GM12878 (cell line): Measurements from ENCODE around the gene MEIOC. TPM values are rescaled to one million over a fixed set of nuclear protein-coding genes. Genes with fewer than 3 reads are reported as not detected.

ENCODE experiments used
- ATAC-seq: fragments of 200-7000 bp; cut with Tn5 transposase; 3 replicates; pipeline ENCODE4 v1.9.1; 2020; ENCODE audit warnings: mild to moderate bottlenecking, moderate library complexity
- BruUV-seq: library from RNA; stranded (reverse); fragments of 400-500 nt; replicated peaks from 2 replicates; lab custom pipeline; 2021; lab: Mats Ljungman, UMichigan
- CTCF ChIA-PET: fragments of 300-600 bp; sonication (Branson Sonifier 250); formaldehyde crosslinking; extraction: SDS; loops from one replicate; lab custom pipeline; 2021; ENCODE audit warnings: inconsistent platforms; lab: Yijun Ruan, JAX
- POLR2A ChIA-PET: fragments of 350-600 bp; formaldehyde crosslinking; extraction: SDS; loops from one replicate; lab custom pipeline; 2021; ENCODE audit warnings: inconsistent platforms; lab: Charles Lee
- RAD21 ChIA-PET: fragments of 300-600 bp; sonication (Branson Sonifier 250); formaldehyde crosslinking; loops from one replicate; lab custom pipeline; 2023; ENCODE audit warnings: antibody characterized with exemption; ENCODE audit not compliant: unreplicated experiment; lab: Charles Lee
- SMC1A ChIA-PET: fragments of 300-600 bp; sonication (Branson Sonifier 250); formaldehyde crosslinking; loops from one replicate; lab custom pipeline; 2023; ENCODE audit not compliant: unreplicated experiment, uncharacterized antibody; lab: Charles Lee
- DNase-seq: peaks from one replicate; pipeline ENCODE4 v3.0.0-alpha.2; 2011; ENCODE audit warnings: low read depth, low spot score
- FAIRE-seq: peaks from 3 replicates; lab custom pipeline; 2011; peaks lifted over from hg19 to GRCh38; lab: Jason Lieb, UNC
- H2AFZ ChIP-seq: 2 replicates; pipeline ENCODE4 v1.6.0; 2011; ENCODE audit warnings: low read depth, low read length, control low read depth; ENCODE audit not compliant: control insufficient read depth
- H3K27ac ChIP-seq: 2 replicates; pipeline ENCODE4 v1.5.1; 2011; ENCODE audit warnings: control low read depth; ENCODE audit not compliant: control insufficient read depth, insufficient read depth
- H3K27me3 ChIP-seq, 2 experiments: replicated peaks in 1 of 2; 2 replicates each; pipeline versions ENCODE4 v1.6.0 to v1.6.1; 2011; ENCODE audit warnings: low read length in 1 of 2; ENCODE audit not compliant: control insufficient read depth in 2 of 2, insufficient read depth in 2 of 2
- H3K36me3 ChIP-seq, 2 experiments: 2 replicates each; pipeline ENCODE4 v1.5.1; 2011; ENCODE audit warnings: low read length in 1 of 2; ENCODE audit not compliant: control insufficient read depth in 2 of 2, insufficient read depth in 2 of 2
- H3K4me1 ChIP-seq: 2 replicates; pipeline ENCODE4 v1.6.1; 2011; ENCODE audit warnings: mild to moderate bottlenecking, low read length, moderate library complexity, mixed read lengths; ENCODE audit not compliant: control insufficient read depth, insufficient read depth
- H3K4me2 ChIP-seq: 2 replicates; pipeline ENCODE4 v1.6.0; 2011; ENCODE audit warnings: control low read depth; ENCODE audit not compliant: control insufficient read depth, insufficient read depth
- H3K4me3 ChIP-seq: fragments of 200-600 bp; sonication (generic); 2 replicates; pipeline ENCODE4 v1.5.1; 2016
- H3K79me2 ChIP-seq: 2 replicates; pipeline ENCODE4 v1.6.0; 2011; ENCODE audit warnings: low read length; ENCODE audit not compliant: control insufficient read depth, insufficient read depth
- H3K9ac ChIP-seq: 2 replicates; pipeline ENCODE4 v1.8.0; 2011; ENCODE audit warnings: low read length, control low read depth, mixed read lengths; ENCODE audit not compliant: control insufficient read depth, insufficient read depth
- H3K9me3 ChIP-seq: replicated peaks from 3 replicates; pipeline ENCODE4 v1.5.1; 2011; ENCODE audit warnings: mild to moderate bottlenecking, low read length; ENCODE audit not compliant: control insufficient read depth, insufficient read depth
- H4K20me1 ChIP-seq: 2 replicates; pipeline ENCODE4 v1.6.0; 2011; ENCODE audit not compliant: control insufficient read depth, insufficient read depth
- CHD4 ChIP-seq: fragments of 200-600 bp; sonication (generic); IDR thresholded peaks from 2 replicates; pipeline ENCODE4 v1.6.1; 2016; ENCODE audit warnings: mild to moderate bottlenecking
- E2F4 ChIP-seq: IDR thresholded peaks from 2 replicates; pipeline ENCODE4 v1.6.1; 2012; ENCODE audit warnings: low read depth, low read length, improper control_type of control experiment
- GABPA ChIP-seq: IDR thresholded peaks from 2 replicates; pipeline ENCODE4 v1.6.1; 2014; ENCODE audit warnings: antibody characterized with exemption, low read depth, mild to moderate bottlenecking, inconsistent platforms
- JUND ChIP-seq: IDR thresholded peaks from 2 replicates; pipeline ENCODE4 v1.6.1; 2012; ENCODE audit warnings: low read depth, mild to moderate bottlenecking, low read length, improper control_type of control experiment, moderate library complexity
- MYC ChIP-seq: IDR thresholded peaks from 2 replicates; pipeline ENCODE4 v1.6.1; 2011; ENCODE audit warnings: mild to moderate bottlenecking, low read length, moderate library complexity, inconsistent platforms; ENCODE audit not compliant: insufficient read depth, insufficient replicate concordance, insufficient read length, severe bottlenecking
- RELA ChIP-seq: fragments of 450-650 bp; IDR thresholded peaks from 2 replicates; pipeline ENCODE4 v1.8.0; 2014; ENCODE audit warnings: borderline replicate concordance; ENCODE audit not compliant: partially characterized antibody
- SIN3A ChIP-seq: IDR thresholded peaks from 2 replicates; pipeline ENCODE4 v1.6.1; 2012; ENCODE audit warnings: low read depth, low read length, improper control_type of control experiment
- WRNIP1 ChIP-seq: IDR thresholded peaks from 2 replicates; pipeline ENCODE4 v1.6.1; 2011; ENCODE audit warnings: low read depth, low read length, improper control_type of control experiment, borderline replicate concordance
- YBX1 ChIP-seq: fragments of 450-650 bp; IDR thresholded peaks from 2 replicates; pipeline ENCODE4 v1.6.1; 2016; ENCODE audit warnings: antibody characterized with exemption
- ZSCAN29 ChIP-seq: fragments of 450-650 bp; IDR thresholded peaks from 2 replicates; pipeline ENCODE4 v1.6.1; 2017; ENCODE audit warnings: mild to moderate bottlenecking, moderate library complexity
- WGBS: methylation state at CpG from one replicate; pipeline ENCODE4 v1.1.6; 2016; ENCODE audit warnings: low lambda C conversion rate; ENCODE audit not compliant: insufficient replicate concordance, insufficient coverage; ENCODE audit errors: missing lambda C conversion rate; 5-methylcytosine and 5-hydroxymethylcytosine counted together
- in situ Hi-C: fragments of 300-500 bp; cut with MboI; formaldehyde crosslinking; loops from 9 replicates; pipeline ENCODE4 v1.14.3; 2018; ENCODE audit warnings: mixed read lengths
- intact Hi-C: fragments of 100-400 bp; cut with micrococcal nuclease; formaldehyde crosslinking; loops from one replicate; pipeline ENCODE4 v1.14.2; 2022; ENCODE audit not compliant: unreplicated experiment
- polyA plus RNA-seq, 11 experiments: library from polyadenylated mRNA; depleted of rRNA in 4 of 11; unstranded in 6 of 11; stranded (reverse) in 5 of 11; fragments of >200 nt; fragmentation: Nextera tagmentation in 4 of 11; fragmentation: Illumina TruSeq in 1 of 11; extraction: Ambion mirVana in 4 of 11; extraction: Trizol in 1 of 11; gene quantifications; 1 replicate in 1 of 11; 2 replicates in 10 of 11; pipeline versions ENCODE4 v1.2.1 to v1.2.3, GENCODE V29; 2011 to 2016; ENCODE audit warnings: inconsistent platforms in 2 of 11, missing spikeins in 2 of 11, low read depth in 1 of 11
- total RNA-seq, 4 experiments: library from RNA; depleted of rRNA in 3 of 4; stranded (reverse); fragments of >200 nt in 3 of 4; fragmentation: Illumina TruSeq in 1 of 4; extraction: Trizol in 1 of 4; gene quantifications; 2 replicates each; pipeline versions ENCODE4 v1.2.1 to v1.2.3, GENCODE V29; 2013 to 2021
- TF ChIP-seq, protein P1 (sequence below): fragments of 450-650 bp; IDR thresholded peaks from 2 replicates; pipeline ENCODE4 v1.6.1; 2016; ENCODE audit warnings: mild to moderate bottlenecking
- TF ChIP-seq, protein P2 (sequence below): fragments of 450-650 bp; IDR thresholded peaks from 2 replicates; pipeline ENCODE4 v1.6.1; 2014; ENCODE audit warnings: mild to moderate bottlenecking

The MEIOC gene
- total and polyA plus RNA-seq, 10 of the 15 experiments (the other 5 are each of a cell fraction or from before 2014, with no cell fraction given), result 0.01 to 0.48 (median 0.12) TPM; not detected in 4

DNA sequence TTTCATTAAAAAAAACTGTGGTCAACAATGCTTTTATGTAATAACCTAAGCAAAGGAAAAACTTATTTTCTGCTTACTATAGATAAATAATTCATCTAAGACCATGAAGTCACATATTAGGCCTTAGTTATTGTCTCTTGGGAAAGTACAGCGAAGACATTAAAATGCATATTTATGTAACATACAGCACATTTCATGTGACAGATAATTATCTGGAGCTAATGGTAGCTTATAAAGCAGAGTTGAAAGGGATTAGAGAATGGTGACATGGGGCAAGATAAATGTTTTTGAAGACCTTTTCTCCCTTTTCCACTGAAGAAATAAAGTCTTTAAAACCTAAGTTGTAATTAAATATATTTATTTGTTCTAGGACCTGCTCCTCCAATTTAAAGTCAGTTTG is 9.7 kb downstream of the MEIOC start:
- in situ Hi-C loops (no loop called here), intact Hi-C loops (no loop called here)
- no peak for FAIRE-seq
- H3K9ac ChIP-seq, result no peak overlapping the region
- ChIA-PET CTCF (no interaction called here), POLR2A (no interaction called here), RAD21 (no interaction called here), SMC1A (interaction anchor here (1.2 kb wide), 1 partner anchor 133 kb away, joined by 4 read pairs; no protein-coding TSS in a partner anchor)
- TF ChIP-seq SIN3A (no peak), YBX1 (no peak), CHD4 (no peak), GABPA (no peak), JUND (no peak), E2F4 (no peak), RELA (no peak), MYC (no peak), WRNIP1 (no peak), ZSCAN29 (no peak)
- TF ChIP-seq, protein P1, sequence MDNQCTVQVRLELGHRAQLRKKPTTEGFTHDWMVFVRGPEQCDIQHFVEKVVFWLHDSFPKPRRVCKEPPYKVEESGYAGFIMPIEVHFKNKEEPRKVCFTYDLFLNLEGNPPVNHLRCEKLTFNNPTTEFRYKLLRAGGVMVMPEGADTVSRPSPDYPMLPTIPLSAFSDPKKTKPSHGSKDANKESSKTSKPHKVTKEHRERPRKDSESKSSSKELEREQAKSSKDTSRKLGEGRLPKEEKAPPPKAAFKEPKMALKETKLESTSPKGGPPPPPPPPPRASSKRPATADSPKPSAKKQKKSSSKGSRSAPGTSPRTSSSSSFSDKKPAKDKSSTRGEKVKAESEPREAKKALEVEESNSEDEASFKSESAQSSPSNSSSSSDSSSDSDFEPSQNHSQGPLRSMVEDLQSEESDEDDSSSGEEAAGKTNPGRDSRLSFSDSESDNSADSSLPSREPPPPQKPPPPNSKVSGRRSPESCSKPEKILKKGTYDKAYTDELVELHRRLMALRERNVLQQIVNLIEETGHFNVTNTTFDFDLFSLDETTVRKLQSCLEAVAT, result no peak
- TF ChIP-seq, protein P2, sequence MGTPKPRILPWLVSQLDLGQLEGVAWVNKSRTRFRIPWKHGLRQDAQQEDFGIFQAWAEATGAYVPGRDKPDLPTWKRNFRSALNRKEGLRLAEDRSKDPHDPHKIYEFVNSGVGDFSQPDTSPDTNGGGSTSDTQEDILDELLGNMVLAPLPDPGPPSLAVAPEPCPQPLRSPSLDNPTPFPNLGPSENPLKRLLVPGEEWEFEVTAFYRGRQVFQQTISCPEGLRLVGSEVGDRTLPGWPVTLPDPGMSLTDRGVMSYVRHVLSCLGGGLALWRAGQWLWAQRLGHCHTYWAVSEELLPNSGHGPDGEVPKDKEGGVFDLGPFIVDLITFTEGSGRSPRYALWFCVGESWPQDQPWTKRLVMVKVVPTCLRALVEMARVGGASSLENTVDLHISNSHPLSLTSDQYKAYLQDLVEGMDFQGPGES, result no peak
- no peak for DNase-seq
- no peaks in the 10 kb centered on the region for H3K36me3 ChIP-seq
- WGBS, result 87% methylated on average over 1 of the region's 1 CpG
- H4K20me1 ChIP-seq, result no peaks in the 10 kb centered on the region
- no TSS peak for BruUV-seq
- no peaks in the 10 kb centered on the region for H3K4me1 ChIP-seq
- no peaks in the 10 kb centered on the region for H3K79me2 ChIP-seq
- no peaks in the 10 kb centered on the region; a peak in 1 of 4 replicates for H3K27me3 ChIP-seq
- H3K27ac ChIP-seq, result no peak overlapping the region
- H2AFZ ChIP-seq, result no peak overlapping the region
- no peak overlapping the region for H3K4me3 ChIP-seq
- no peaks in the 10 kb centered on the region for H3K9me3 ChIP-seq
- no peak overlapping the region for H3K4me2 ChIP-seq
- ATAC-seq, result no peak
